ENCODE measurements around the gene PIGO. TPM values are rescaled to one million over a fixed set of nuclear protein-coding genes. Genes with fewer than 3 reads are reported as not detected.

PIGO gene
- total RNA-seq, 2 donors from 2014 or later, result 29.9 to 30.7 TPM

DNA sequence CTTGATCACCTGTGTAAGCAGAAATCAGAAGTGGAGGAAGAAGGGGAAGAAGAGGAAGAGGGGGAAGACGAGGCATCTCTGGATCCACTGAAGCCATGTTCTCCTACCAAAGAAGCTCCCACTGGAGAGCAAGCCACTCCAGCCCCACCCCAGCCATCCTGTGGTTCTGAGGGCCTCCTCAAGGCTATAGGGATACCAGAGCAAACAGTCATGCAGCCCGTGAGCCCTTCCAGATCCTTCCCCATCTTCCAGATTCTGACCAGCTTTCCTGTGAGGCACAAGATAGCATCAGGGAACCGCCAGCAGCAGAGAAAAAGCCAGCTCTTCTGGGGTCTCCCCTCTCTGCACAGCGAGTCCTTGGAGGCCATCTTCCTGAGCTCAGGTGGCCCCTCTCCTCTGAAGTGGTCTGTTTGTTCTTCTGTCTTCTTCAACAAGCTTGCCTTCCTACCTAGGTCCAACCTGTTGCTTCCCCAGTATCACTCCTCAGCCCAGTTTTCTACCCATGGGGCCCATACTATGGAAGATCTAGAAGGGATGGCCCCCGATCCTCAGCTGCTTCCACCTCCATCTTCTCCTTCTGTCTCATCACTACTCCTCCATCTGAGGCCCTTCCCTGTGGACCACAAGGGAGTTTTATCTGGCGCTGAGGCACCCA is 53.4 kb downstream of the PIGO start:
- no peaks in the 10 kb centered on the region for H3K27me3 ChIP-seq (replicated peaks; ENCODE audit: insufficient read depth)
- no peak overlapping the region for H3K27ac ChIP-seq
- peaks cover 0 to 4% of the 10 kb centered on the region in 2 donors for H3K36me3 ChIP-seq
- 91% methylated on average over 6 of the region's 6 CpGs for WGBS
- intact Hi-C loops (cut with DNase I), result no loop called here
- no peak for DNase-seq (ENCODE audit: low spot score)
- no peaks in the 10 kb centered on the region for H3K9me3 ChIP-seq
- no peak overlapping the region for H3K4me3 ChIP-seq
- no peaks in the 10 kb centered on the region for H3K4me1 ChIP-seq (replicated peaks)
- TF ChIP-seq, protein P1, sequence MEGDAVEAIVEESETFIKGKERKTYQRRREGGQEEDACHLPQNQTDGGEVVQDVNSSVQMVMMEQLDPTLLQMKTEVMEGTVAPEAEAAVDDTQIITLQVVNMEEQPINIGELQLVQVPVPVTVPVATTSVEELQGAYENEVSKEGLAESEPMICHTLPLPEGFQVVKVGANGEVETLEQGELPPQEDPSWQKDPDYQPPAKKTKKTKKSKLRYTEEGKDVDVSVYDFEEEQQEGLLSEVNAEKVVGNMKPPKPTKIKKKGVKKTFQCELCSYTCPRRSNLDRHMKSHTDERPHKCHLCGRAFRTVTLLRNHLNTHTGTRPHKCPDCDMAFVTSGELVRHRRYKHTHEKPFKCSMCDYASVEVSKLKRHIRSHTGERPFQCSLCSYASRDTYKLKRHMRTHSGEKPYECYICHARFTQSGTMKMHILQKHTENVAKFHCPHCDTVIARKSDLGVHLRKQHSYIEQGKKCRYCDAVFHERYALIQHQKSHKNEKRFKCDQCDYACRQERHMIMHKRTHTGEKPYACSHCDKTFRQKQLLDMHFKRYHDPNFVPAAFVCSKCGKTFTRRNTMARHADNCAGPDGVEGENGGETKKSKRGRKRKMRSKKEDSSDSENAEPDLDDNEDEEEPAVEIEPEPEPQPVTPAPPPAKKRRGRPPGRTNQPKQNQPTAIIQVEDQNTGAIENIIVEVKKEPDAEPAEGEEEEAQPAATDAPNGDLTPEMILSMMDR (IDR thresholded peaks at IDR 0.05), result no peak
- TF ChIP-seq POLR2AphosphoS5 (IDR thresholded peaks at IDR 0.05) (no peak), POLR2A (IDR thresholded peaks at IDR 0.05) (no peak)

DNA sequence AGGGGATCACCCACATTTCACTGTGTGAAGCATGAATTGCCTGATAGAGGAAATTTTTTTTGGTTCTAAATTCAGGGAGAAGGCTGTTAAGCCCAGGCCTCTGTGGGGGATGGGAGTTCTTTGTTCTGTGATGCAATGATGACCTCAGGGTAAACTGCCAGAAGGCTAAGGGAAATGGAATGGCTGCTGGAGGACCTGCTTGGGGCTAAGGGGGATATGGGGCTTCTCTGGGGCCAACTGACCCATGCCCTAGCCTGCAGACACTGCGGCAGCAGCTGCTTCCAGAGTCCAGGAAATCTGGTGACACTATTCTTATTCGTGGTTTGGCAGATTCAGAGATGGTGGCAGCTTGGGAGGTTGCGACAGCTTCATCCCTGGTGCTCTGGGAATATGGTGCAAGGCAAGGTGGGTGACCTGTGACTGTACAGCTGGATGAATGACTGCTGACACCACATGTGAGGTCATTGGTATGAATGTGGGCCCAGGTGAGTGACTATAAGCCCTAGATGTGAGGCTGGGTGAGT is 54.2 kb downstream of the PIGO start:
- no peak for DNase-seq (ENCODE audit: low spot score)
- no peaks in the 10 kb centered on the region for H3K9me3 ChIP-seq
- 87% methylated on average over 3 of the region's 3 CpGs for WGBS
- peaks cover 0 to 4% of the 10 kb centered on the region in 2 donors for H3K36me3 ChIP-seq
- no peak overlapping the region for H3K27ac ChIP-seq
- intact Hi-C loops (cut with DNase I), result no loop called here
- no peaks in the 10 kb centered on the region for H3K4me1 ChIP-seq (replicated peaks)
- TF ChIP-seq, protein P1 (IDR thresholded peaks at IDR 0.05), result no peak
- no peak for TF ChIP-seq POLR2AphosphoS5 (IDR thresholded peaks at IDR 0.05)
- TF ChIP-seq POLR2A (IDR thresholded peaks at IDR 0.05), result no peak
- no peaks in the 10 kb centered on the region for H3K27me3 ChIP-seq (replicated peaks; ENCODE audit: insufficient read depth)
- no peak overlapping the region for H3K4me3 ChIP-seq

Small RNA genes lying within 50 kb of the gene (small RNA-seq; reads per million reads assigned to genes)
- gene RN7SL338P, result 0 reads per million in 2 donors

Other genes starting within 250 kb of the PIGO start
- gene PHF24, start 138.3 kb downstream of the PIGO start, total RNA-seq, result 100 to 1,000 TPM in 1 of 2 donors, not detected in 1; 111 TPM
- gene DNAJB5, start 106.8 kb downstream of the PIGO start, total RNA-seq, result 10 to 100 TPM; 16.5 to 43.3 TPM
- gene VCP, start 24.0 kb downstream of the PIGO start, total RNA-seq, result 100 to 1,000 TPM; 161 to 180 TPM
- gene FANCG, start 16.6 kb downstream of the PIGO start, total RNA-seq, result 10 to 100 TPM; 12.9 to 16.8 TPM
- 100 to 1,000 TPM; 100 to 114 TPM for gene STOML2, start 6.5 kb upstream of the PIGO start, total RNA-seq
- gene ATOSB, start 19.3 kb upstream of the PIGO start, total RNA-seq, result 10 to 100 TPM; 15.9 to 21.3 TPM
- gene UNC13B, start 65.4 kb upstream of the PIGO start, total RNA-seq, result 100 to 1,000 TPM in 1 of 2 donors, 10 to 100 TPM in 1; 63.8 to 140 TPM